ENCODE data around the gene C6orf62.

- TF ChIP-seq EZH2 (IDR thresholded peaks at IDR 0.05) (no peak), POLR2AphosphoS5 (IDR thresholded peaks at IDR 0.05; ENCODE audit: borderline replicate concordance, low read depth, low read length) (no peak)
These were observed 25.9 kb downstream of the C6orf62 start for GRCh38 chr6:24692848-24693592.
